Stimulated activated naive CD8-positive, alpha-beta T cell treated with anti-CD3 and anti-CD28 coated beads, Interleukin-15, Interleukin-2, amounts not matched to agents 100 ng/mL and 50 ng/mL, for 24 hours (primary cell): Measurements from ENCODE around the gene ABCA1.

Source experiments
- H3K27ac Mint-ChIP-seq: one replicate; pipeline ENCODE4 v1.8.0; 2021; ENCODE audit warnings: mild to moderate bottlenecking, mixed read lengths
- H3K27me3 Mint-ChIP-seq: one replicate; pipeline ENCODE4 v1.8.0; 2021; ENCODE audit warnings: mixed read lengths
- H3K36me3 Mint-ChIP-seq: one replicate; pipeline ENCODE4 v1.8.0; 2021; ENCODE audit warnings: low read depth, mixed read lengths
- H3K4me1 Mint-ChIP-seq: one replicate; pipeline ENCODE4 v1.8.0; 2021; ENCODE audit warnings: low read depth, mixed read lengths
- H3K4me3 Mint-ChIP-seq: one replicate; pipeline ENCODE4 v1.8.0; 2021; ENCODE audit warnings: mild to moderate bottlenecking, mixed read lengths
- H3K9me3 Mint-ChIP-seq: one replicate; pipeline ENCODE4 v1.8.0; 2021; ENCODE audit warnings: mixed read lengths

Gene ABCA1

GRCh38 chr9:104875897-104876296, 52.1 kb downstream of the ABCA1 start:
- Mint-ChIP-seq H3K36me3 (peaks cover 12% of the 10 kb centered on the region), H3K9me3 (no peaks in the 10 kb centered on the region), H3K27me3 (no peaks in the 10 kb centered on the region), H3K27ac (no peak overlapping the region), H3K4me1 (peaks cover 6% of the 10 kb centered on the region), H3K4me3 (no peak overlapping the region)

DNA sequence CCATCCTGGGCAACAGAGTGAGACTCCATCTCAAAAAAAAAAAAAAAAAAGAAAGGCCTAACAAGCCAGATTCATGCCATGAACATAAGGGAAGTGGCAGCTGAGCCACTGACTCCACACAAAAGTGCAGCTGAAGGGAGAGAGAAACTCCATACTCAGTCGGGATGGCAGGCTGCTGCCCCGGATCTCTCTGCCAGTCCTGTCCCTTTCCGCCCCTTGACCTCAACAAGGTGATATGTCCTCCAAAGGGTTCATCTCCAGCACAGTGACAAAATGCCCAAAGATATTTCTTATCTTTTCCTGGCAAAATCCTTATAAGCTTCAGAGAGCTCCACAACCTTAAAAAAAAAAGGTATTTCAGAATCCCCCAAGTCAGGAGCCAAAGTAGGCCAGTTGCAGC, 52.6 kb downstream of the ABCA1 start:
- Mint-ChIP-seq H3K4me1 (peaks cover 6% of the 10 kb centered on the region), H3K36me3 (peaks cover 12% of the 10 kb centered on the region), H3K9me3 (no peaks in the 10 kb centered on the region), H3K4me3 (no peak overlapping the region), H3K27me3 (no peaks in the 10 kb centered on the region), H3K27ac (no peak overlapping the region)

GRCh38 chr9:104873489-104873850, 54.5 kb downstream of the ABCA1 start:
- Mint-ChIP-seq H3K9me3 (no peaks in the 10 kb centered on the region), H3K4me1 (peaks cover 8% of the 10 kb centered on the region), H3K4me3 (no peak overlapping the region), H3K27me3 (no peaks in the 10 kb centered on the region), H3K36me3 (peaks cover 6% of the 10 kb centered on the region), H3K27ac (no peak overlapping the region)

DNA sequence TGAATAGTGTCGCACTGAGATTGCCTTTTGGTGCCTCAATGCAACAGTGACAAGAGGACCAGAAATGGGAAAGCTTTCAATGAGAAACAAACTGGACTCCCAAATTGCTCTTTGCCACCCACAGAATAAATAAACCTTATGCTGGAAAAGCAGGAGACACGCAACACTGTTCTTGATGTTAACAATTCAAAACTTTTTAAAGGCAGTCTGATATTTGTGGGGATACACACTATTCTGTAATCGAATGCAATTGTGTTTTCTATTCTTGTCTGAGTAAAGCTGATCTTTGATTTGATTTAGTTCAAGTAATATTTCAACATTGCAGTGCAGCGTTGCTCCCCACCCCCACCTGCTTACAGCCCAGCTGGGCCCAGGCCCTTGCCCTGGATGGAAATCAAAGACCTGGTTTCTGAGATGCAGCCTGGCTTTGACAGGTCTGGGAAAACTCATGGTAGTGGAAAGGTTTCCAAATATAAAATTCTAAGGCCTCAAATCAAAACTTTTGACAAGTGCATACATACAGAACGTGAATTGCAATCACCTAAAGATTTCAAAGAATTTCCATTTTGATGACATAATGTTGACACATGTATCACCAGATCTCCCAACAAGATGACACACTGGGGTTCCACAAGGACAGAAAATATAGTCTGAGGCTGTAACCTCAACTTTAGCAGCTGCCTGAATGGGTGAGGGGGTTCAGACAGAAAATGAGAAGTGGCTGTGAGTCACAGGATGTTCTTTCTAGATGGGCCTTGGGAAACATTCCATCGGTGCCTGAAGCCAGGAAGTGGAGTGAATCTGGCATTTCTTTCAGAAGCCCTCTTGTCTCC, 55.1 kb downstream of the ABCA1 start:
- Mint-ChIP-seq H3K27ac (no peak overlapping the region), H3K9me3 (no peaks in the 10 kb centered on the region), H3K4me3 (no peak overlapping the region), H3K36me3 (peaks cover 4% of the 10 kb centered on the region), H3K4me1 (peaks cover 10% of the 10 kb centered on the region), H3K27me3 (no peaks in the 10 kb centered on the region)

- Mint-ChIP-seq H3K9me3 (no peaks in the 10 kb centered on the region), H3K27ac (no peak overlapping the region), H3K4me3 (no peak overlapping the region), H3K27me3 (no peaks in the 10 kb centered on the region), H3K36me3 (peaks cover 4% of the 10 kb centered on the region), H3K4me1 (peaks cover 10% of the 10 kb centered on the region)
These were observed 55.9 kb downstream of the ABCA1 start for GRCh38 chr9:104871961-104872527.

DNA sequence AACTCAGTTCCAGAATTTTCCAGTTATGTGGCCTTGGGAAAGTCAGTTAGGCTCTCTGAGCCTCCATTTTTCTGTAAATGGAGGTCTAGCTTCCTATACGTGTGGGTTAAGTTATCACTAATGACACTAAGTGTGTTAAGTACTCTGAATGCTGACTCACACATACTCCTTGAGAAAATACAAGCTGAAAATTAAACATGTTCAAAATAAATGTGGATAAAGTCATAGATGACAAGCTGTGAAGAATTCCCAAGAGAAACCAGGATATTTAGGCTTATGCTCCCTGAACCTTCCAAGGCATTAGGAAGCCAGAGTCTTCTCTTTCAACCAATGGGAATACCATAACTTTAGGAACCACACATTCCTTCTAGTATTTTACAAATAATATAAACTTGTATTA, 58.1 kb downstream of the ABCA1 start:
- Mint-ChIP-seq H3K4me3 (no peak overlapping the region), H3K9me3 (no peaks in the 10 kb centered on the region), H3K27ac (no peak overlapping the region), H3K4me1 (peaks cover 10% of the 10 kb centered on the region), H3K36me3 (peaks cover 4% of the 10 kb centered on the region), H3K27me3 (no peaks in the 10 kb centered on the region)

DNA sequence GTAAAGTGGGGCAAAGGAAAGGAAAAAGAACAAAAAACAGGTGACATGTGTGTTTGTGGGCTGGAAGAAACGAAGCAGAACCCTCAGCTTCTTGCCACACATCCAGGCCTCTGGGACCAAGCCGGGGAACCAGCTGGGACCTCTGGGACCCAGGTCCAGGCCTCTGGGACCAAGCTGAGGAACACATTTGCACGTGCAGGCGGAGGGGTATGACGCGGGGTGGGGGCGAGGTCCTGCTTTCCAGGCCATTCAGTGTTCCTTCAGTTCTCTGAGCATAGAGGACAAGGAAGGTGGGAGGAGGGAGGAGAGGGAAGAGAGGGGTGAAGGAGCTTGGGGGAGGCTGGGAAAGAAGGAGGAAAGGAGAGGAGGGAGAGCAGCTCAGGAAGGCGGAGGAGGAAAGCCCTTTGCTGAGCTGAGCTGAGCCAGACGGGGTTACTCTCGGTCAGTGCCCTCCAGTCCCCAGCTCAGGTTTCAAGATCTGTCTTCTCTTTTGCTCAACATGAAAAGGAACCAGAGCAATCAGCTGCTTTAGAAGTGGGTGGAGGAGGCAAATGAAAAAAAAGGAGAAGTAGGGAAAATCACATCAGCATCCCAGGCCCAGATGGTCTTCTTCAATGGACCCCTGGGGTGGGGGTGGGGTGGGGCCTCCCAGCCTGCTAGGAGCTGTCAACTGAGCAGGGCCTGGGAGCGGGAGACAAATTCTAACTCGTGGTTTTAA, 59.1 kb downstream of the ABCA1 start:
- no peaks in the 10 kb centered on the region for H3K27me3 Mint-ChIP-seq
- H3K4me1 Mint-ChIP-seq, result peaks cover 10% of the 10 kb centered on the region
- peaks cover 4% of the 10 kb centered on the region for H3K36me3 Mint-ChIP-seq
- H3K9me3 Mint-ChIP-seq, result no peaks in the 10 kb centered on the region
- H3K4me3 Mint-ChIP-seq, result no peak overlapping the region
- no peak overlapping the region for H3K27ac Mint-ChIP-seq

DNA sequence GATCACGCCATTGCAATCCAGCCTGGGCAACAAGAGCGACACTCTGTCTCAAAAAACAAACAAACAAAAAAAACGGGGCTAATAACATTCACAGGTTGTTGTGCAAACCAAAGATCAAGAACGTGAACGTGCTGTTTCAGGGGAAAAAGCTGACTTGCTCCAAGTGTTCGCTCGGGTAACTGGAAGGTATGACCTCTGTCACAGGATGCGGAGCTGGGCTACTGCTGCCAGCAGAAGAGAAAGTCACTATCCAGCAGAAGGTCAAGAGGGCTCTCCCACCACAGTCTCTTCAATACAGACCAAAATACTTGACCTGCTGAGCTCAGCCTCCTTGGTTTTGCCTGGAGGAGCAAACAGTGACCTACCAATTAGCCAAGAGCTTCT, 59.7 kb downstream of the ABCA1 start:
- H3K27me3 Mint-ChIP-seq, result no peaks in the 10 kb centered on the region
- H3K4me1 Mint-ChIP-seq, result peaks cover 12% of the 10 kb centered on the region
- H3K9me3 Mint-ChIP-seq, result no peaks in the 10 kb centered on the region
- H3K4me3 Mint-ChIP-seq, result no peak overlapping the region
- H3K27ac Mint-ChIP-seq, result no peak overlapping the region
- H3K36me3 Mint-ChIP-seq, result peaks cover 4% of the 10 kb centered on the region

DNA sequence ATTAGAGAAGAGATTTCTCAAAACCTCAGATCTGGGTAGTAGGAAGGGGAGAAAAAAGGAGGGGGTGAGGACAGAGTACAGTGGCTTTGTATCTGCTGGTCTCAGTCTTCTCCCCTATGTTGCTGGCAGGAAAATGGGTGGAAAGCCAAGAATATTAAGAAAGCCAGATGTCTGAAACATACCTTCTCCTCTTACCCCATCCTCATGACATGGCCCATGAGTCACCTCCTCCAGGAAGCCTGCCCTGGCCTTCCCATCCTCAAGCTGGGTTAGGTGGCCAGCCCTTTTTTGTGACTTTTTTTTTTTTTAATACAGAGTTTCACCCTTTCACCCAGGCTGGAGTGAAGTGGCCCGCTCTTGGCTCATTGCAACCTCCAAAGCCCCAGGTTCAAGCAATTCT, 61.8 kb downstream of the ABCA1 start:
- H3K4me1 Mint-ChIP-seq, result peaks cover 10% of the 10 kb centered on the region
- no peak overlapping the region for H3K27ac Mint-ChIP-seq
- no peaks in the 10 kb centered on the region for H3K9me3 Mint-ChIP-seq
- no peak overlapping the region for H3K4me3 Mint-ChIP-seq
- no peaks in the 10 kb centered on the region for H3K27me3 Mint-ChIP-seq
- H3K36me3 Mint-ChIP-seq, result peaks cover 4% of the 10 kb centered on the region

GRCh38 chr9:104864675-104865104, 63.3 kb downstream of the ABCA1 start:
- Mint-ChIP-seq H3K9me3 (no peaks in the 10 kb centered on the region), H3K4me3 (no peak overlapping the region), H3K27me3 (no peaks in the 10 kb centered on the region), H3K27ac (no peak overlapping the region), H3K4me1 (peaks cover 16% of the 10 kb centered on the region), H3K36me3 (peaks cover 4% of the 10 kb centered on the region)

DNA sequence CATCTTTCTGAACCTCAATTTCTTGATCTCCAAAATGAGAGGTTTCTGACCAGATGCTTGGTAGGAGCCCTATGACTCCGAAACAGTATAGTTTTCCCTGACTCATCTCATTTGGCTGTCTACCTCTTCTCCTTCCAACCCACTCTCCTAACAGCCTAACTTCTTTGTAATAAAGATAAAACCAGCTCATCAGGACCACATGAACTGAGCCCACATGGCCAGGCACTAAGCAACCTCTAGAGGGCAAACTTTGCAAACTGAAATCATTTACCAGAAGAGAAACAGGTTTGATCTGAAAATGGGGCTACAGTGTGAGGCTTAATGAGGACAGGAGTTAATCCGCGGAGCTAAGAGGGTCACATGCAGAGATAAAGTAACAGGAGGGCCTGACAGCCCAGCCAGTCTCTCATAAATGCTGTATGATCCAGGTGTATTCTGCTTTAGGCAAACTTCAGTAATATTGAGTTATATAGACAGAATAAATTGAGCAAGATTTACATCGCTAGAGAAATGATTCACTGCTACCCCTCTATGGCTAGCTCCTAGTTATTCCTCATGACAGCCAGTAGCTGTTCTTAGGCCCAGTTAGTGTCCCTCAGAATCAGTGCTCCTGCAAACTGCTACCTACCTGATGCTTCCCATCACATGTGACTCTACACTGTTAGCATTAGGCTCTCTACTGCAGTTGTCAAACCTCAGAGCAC, 64.6 kb downstream of the ABCA1 start:
- H3K27me3 Mint-ChIP-seq, result no peaks in the 10 kb centered on the region
- peaks cover under 1% of the 10 kb centered on the region for H3K36me3 Mint-ChIP-seq
- H3K27ac Mint-ChIP-seq, result no peak overlapping the region
- H3K9me3 Mint-ChIP-seq, result no peaks in the 10 kb centered on the region
- no peak overlapping the region for H3K4me3 Mint-ChIP-seq
- peaks cover 13% of the 10 kb centered on the region for H3K4me1 Mint-ChIP-seq

GRCh38 chr9:104861397-104861796, 66.6 kb downstream of the ABCA1 start:
- H3K4me3 Mint-ChIP-seq, result no peak overlapping the region
- no peaks in the 10 kb centered on the region for H3K27me3 Mint-ChIP-seq
- no peak overlapping the region for H3K27ac Mint-ChIP-seq

DNA sequence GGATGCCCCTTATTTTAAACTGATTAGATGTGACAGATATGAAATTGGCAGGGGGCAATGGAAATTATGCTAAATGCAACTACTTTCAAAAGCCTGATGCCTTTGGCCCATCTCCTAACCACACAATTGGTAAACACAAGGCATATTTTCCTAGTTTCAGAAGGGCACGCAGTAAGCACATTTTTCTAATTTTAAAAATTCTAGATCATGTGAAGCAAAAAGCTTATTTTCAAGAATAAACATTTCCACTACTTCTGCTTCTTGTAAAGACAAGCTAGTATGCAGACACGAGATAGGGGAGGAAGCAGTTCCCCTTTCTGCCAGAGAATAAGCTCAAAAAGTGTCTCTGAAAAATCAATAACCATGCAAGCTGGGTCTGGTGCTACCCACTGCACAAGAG, 67.7 kb downstream of the ABCA1 start:
- H3K27me3 Mint-ChIP-seq, result no peaks in the 10 kb centered on the region
- H3K27ac Mint-ChIP-seq, result no peak overlapping the region
- peaks cover 5% of the 10 kb centered on the region for H3K36me3 Mint-ChIP-seq

More at GRCh38 chr9:104861397-104861796, 66.6 kb downstream of the ABCA1 start:
- Mint-ChIP-seq H3K9me3 (no peaks in the 10 kb centered on the region), H3K36me3 (peaks cover 5% of the 10 kb centered on the region), H3K4me1 (peaks cover 12% of the 10 kb centered on the region)

GRCh38 chr9:104858846-104859245, 69.1 kb downstream of the ABCA1 start:
- H3K27ac Mint-ChIP-seq, result no peak overlapping the region
- no peak overlapping the region for H3K4me3 Mint-ChIP-seq
- H3K9me3 Mint-ChIP-seq, result no peaks in the 10 kb centered on the region
- peaks cover 12% of the 10 kb centered on the region for H3K4me1 Mint-ChIP-seq
- H3K27me3 Mint-ChIP-seq, result no peaks in the 10 kb centered on the region
- H3K36me3 Mint-ChIP-seq, result peaks cover 5% of the 10 kb centered on the region

More for the DNA sequence above, 67.7 kb downstream of the ABCA1 start:
- Mint-ChIP-seq H3K4me1 (peaks cover 12% of the 10 kb centered on the region), H3K4me3 (no peak overlapping the region), H3K9me3 (no peaks in the 10 kb centered on the region)

DNA sequence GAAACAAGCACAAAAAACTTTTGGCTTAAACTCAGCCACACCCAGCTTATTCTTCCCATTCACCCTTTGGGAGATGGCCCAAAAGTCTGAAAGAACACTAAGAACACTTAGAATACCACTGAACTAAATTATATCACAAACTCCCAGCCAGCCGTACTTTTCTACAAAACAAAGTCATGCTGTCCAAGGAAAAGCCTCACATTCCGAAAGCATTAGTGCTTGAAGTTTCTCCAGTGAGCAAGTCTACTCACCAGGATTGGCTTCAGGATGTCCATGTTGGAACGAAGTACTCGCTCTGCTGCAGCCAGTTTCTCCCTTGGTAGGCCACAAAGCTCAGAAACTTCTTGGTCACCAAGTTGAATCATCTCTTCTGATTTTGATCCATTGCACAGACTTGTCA, 69.7 kb downstream of the ABCA1 start:
- no peaks in the 10 kb centered on the region for H3K9me3 Mint-ChIP-seq
- no peak overlapping the region for H3K27ac Mint-ChIP-seq
- H3K36me3 Mint-ChIP-seq, result peaks cover 5% of the 10 kb centered on the region
- H3K27me3 Mint-ChIP-seq, result no peaks in the 10 kb centered on the region
- peaks cover 9% of the 10 kb centered on the region for H3K4me1 Mint-ChIP-seq
- no peak overlapping the region for H3K4me3 Mint-ChIP-seq
